Anterior cingulate cortex (tissue), 58 donors: ENCODE data around the gene PROSER2.

Experiments used
- DNase-seq, 58 donors: peaks; one replicate each; lab custom pipeline; 2025; lab: John Stamatoyannopoulos, UW

The PROSER2 gene

DNA sequence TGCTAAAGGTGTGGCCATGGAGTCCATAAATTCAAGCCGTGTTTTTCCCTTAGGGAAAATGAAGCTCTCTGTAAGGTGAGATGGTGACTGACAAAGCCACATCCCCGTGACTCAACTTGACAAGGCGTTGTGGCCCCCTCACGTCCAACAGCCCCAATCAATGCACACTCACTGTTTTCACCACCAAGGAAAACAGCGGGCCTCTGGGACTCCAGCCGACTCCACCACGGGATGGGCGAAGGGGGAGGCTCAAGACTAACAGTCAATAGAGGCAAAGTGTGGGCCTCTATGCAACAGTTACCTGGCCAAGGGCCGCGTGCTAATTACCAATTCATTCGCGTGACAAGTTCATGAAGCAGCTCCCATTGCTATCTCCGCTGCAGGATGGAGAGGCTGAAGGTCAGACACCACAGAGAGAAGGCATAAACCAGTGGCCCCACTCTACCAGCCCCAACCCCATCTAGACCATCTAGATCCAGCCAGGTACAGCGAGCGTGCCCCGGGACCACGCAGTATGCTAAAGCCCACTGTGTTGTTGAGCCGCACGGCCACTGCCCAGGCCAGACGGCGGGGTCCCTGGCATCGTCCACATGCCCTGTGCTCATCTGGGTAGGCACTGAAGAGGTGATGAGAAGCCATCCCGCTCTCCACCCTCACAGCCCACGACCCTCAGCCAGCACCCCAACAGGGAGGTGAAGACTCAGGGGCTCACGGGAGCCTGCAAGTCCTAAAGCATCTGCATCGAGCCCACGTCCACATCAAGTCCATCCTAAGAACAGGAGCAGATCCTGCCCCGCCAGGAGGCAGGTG lies 76.1 kb downstream of the PROSER2 start:
- no peak for DNase-seq

DNA sequence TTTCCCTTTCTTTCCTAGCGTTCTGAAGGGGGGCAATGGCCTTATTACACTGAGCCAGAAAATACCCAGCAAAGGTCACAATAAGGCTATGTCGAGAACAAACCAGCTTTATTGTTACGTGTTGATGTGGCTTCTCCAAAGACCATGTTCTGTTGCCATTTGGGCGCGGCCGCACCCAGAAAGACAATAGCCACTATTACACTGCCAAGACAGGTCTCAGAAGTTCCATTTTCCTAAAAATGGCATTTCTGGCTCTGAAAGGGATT lies 77.8 kb downstream of the PROSER2 start:
- no peak for DNase-seq

DNA sequence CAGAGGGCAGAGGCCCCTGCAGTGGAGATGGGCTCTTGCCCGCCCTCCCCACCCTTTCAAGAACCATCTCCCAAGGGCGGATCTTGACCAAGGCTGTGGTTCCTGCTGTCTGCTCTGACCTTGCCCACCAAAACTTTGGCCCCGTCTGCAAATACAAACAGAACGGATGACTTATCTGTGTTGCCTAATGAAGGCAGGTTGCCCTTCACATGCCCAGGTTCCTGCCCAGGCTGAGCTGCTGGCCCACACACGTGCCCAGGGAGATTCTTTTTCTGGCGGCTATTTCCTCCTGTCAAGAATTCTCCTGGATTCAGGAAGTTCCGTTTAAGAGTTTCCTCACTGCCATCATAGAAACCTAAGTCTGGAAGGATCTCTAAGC lies 78.3 kb downstream of the PROSER2 start:
- no peak for DNase-seq

DNA sequence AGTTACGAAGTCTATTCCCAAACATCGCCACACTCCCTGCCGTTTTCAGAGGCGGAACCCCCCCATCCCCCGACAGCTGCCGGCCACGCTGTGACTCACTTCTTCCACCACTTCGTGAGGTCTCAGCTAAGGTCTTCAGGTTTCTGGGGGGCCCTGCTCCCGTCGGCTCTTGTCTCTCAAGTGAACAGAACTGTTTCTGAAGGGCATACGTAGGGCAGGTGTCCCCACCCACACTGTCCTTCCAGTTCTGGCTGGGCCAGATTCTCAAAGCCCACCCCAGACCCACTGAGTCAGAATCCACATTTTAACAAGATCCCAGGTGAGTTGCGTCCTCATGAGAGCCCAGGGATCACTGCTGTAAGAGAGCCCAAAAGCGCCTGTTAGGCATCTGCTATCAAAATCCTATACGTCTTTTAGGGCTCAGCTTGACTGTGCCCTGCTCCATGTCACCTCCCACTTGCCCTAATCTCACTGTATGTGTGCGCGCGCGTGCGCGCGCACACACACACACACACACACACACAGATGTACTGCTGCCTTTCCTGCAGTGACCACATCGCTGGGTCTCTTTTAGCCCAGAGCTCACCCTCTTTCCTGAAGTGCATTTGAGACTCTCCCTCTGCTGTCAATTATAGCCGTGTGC lies 78.8 kb downstream of the PROSER2 start:
- DNase-seq: no peak

DNA sequence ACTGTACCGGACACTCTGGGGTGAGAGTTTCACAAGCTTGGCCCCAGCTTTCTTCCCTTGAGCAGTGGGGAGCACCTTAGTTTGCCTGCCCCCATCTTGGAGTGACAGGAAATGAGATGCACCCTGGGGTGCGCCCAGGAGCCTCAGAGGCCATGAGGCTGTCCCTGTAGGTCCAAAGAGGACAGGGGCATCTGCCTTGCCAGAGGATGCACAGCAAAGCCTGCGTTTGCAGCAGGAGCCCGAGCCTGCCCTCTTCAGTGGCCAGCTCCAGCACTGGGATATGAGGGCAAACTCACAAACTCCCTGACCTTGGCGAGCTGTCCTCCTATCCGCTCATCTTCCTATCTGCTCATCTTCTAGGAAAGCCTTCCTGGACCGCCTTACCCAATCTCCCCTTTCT lies 79.5 kb downstream of the PROSER2 start:
- no peak for DNase-seq

DNA sequence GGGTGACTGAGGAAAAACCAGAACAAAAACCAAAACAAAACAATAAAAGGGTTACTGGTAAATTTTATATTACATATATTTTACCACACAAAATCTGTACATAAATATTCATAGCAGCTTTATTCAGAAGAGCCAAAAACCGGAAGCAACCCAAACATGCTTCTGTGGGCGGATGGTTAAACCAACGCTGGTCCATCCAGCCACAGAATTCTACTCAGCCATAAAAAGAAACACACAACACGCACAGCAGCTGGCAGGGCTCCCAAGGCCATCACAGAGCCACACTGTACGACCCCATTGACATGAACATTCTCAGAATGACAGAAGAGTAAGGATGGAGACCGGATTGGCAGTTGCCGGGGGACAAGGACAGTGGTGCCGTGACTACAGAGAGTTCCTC lies 83.6 kb downstream of the PROSER2 start:
- peak in 1 of 58 donors; percentile 3 for DNase-seq

DNA sequence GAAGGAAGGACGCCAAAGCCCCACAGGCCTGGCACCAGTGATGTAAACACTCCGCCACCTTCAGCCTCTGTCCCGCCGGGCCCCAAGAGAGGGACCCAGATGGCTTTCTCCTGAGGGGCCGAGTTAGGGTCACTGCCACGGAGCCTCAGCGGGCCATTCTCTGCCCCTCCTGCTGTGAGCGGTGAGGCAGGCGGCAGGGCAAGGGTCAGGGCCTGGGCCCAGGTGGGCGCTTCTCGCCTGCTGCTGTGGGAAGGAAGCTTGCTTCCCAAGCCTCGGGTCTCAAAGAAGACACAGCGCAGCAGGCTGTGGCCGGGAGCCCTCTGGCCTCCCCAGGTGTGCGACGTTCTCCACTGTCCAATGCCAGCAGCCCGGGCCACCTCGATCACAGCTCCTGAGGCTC lies 84.8 kb downstream of the PROSER2 start:
- no peak for DNase-seq

DNA sequence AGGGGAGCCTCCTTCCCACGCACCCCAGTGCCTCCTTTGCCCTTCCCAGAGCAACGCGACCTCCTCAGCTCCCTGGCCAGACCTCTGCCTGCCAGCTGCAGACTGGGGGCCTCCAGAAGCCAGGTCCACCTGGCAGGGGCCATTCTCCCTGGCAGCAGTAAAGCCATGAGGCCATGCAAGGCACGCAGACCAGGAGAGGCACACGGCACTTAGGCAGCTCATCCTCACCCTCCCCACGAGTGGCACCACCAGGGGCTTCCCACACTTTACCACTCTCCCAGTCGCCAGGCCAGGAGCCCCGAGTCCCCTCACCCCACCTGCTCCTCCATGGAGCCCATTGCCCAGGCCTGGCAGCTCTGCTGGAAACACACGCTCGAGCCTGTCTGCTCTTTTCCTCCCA lies 85.4 kb downstream of the PROSER2 start:
- DNase-seq: no peak

DNA sequence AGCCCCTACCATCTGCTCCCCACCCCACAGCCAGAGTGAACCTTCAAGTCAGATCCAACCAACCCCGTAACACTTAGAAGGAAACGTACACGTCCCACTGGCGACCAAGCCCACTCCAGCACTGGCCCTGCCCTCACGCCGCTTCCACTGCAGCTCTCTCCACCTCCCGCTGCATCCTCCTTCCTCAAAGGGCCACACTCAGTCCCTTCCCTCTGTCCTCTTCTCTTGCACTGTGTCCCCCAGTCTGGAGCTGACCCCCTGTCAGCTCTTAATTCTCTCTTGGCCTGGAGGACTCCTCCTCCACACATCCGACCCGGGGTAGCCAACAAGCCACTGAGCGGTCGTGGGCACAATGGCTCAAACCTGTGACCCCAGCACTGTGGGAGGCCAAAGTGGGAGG lies 85.8 kb downstream of the PROSER2 start:
- no peak for DNase-seq

DNA sequence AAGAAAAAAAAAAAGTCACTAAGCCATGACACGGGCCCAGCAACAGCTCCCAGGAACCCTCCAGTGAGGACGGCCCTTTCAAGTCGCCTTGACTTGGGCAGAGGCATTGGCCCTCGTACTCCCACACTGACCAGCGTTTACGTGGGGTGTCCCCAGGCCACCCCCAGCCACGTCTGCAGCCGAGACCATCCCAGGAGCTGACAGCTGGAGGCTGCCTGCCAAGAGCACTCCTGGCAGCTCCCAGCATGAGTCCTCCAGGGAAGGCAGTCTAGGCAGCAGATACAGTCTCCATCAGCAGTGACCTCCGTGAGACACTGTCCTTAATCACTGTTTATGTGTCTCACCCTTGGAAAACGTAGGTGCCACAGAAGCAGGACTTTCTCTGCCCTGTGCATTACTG lies 86.5 kb downstream of the PROSER2 start:
- no peak for DNase-seq

DNA sequence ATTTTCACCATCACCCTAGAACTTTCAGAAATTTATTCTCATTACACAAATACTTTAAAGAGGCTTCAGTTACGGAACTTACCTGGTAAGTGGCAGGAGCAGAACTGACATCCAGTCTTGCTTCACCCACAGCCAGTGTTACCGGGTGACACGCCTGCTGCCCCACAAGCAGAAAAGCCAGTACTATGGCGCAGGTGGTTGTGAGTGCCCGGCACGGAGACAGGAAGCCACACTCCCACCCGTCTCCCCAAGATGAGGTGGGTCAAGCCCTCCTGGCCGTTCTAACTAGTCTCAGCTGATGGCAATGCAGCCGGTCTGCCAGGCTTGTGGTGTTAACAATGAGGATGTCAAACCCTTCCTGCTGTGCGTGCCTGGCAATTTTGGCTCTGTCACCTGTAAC lies 86.9 kb downstream of the PROSER2 start:
- no peak for DNase-seq

DNA sequence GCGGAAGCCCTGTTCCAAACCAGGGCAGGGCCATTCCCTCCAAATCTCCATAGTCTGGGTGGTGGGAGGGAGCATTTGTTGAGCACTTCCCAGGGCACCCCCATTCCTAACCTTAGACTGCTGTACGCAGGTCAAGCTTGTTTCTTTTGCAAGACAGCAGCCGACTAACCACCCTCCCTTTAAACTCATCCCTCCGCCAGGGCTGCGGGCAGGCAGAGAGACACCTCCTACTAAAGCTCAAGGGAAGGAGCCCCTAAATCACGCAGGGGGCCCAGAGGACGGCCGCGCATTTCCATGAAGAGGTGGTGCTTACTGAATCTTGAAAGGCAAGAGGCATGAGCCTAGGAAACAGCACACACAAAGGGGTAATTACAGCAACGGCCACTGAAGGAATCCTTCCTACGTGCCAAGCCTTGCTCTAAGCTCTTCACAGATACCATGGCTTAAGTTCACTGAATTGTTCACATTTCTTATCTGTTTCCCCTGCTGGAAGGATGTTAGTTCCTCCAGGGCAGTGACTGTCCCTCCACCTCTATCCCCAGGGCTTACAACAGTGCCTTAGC lies 90.0 kb downstream of the PROSER2 start:
- no peak for DNase-seq

DNA sequence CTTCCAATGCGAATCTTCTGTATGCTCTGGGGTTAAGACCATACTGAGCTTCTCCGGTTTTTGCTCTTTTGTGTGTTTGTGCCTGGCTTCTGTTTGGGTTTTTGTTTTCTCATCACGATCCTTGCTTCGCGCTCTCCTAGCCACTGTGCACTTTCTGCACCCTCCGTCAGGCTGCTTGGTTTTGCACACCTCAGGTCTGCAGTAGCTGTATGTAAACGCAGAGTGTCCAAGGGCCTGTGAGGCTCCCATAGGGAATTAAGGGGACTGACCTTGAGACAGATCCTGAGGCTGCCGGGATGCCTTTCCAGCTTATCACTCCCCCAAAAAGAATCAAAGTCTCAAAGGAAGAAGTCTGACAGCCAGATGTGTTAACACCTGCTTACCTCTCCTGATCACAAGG lies 95.2 kb downstream of the PROSER2 start:
- DNase-seq: no peak

DNA sequence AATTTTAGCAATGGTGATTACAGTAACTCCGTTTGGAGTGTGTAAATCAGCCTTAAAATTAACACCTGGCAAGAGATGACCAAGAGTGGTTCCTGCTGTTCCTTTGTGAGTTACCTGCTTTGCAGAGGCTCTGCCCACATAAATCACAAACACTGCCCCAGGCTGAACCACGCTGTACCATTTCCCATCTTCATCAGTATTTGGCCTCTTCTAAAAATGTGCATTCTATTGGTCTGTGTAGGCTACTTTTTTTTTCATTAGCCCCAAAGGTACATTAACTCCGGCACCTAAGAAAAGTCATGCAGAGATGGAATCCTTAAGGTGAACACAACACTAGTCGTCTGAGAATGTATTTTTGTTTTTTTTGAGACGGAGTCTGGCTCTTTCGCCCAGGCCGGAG lies 96.1 kb downstream of the PROSER2 start:
- no peak for DNase-seq
